Stimulated activated naive CD8-positive, alpha-beta T cell treated with anti-CD3 and anti-CD28 coated beads, Interleukin-15, amount 100 ng/mL, for 72 hours (primary cell): ENCODE data around the gene ASTN1.

Experiments used
- ATAC-seq: fragments of 150-1000 bp; cut with Tn5 transposase; 2 replicates; pipeline ENCODE4 v1.10.0; 2021; ENCODE audit warnings: mild to moderate bottlenecking, moderate library complexity
- DNase-seq, 2 donors: peaks; one replicate each; pipeline ENCODE4 v3.0.0; 2021 to 2022
- H3K27ac Mint-ChIP-seq, 2 donors: one replicate each; pipeline ENCODE4 v1.8.0; 2022; ENCODE audit warnings: mild to moderate bottlenecking in 2 of 2, mixed read lengths in 2 of 2, moderate library complexity in 2 of 2
- H3K27me3 Mint-ChIP-seq: one replicate; pipeline ENCODE4 v1.8.0; 2022; ENCODE audit warnings: mixed read lengths
- H3K4me1 Mint-ChIP-seq: one replicate; pipeline ENCODE4 v1.8.0; 2022; ENCODE audit warnings: mild to moderate bottlenecking, mixed read lengths
- H3K4me3 Mint-ChIP-seq, 2 donors: one replicate each; pipeline ENCODE4 v1.8.0; 2022; ENCODE audit warnings: mild to moderate bottlenecking in 2 of 2, mixed read lengths in 2 of 2, moderate library complexity in 1 of 2
- H3K9me3 Mint-ChIP-seq, 2 donors: one replicate each; pipeline ENCODE4 v1.8.0; 2022; ENCODE audit warnings: mixed read lengths in 2 of 2

ASTN1 gene

GRCh38 chr1:176884911-176885310 is 279.6 kb downstream of the ASTN1 start:
- H3K4me1 Mint-ChIP-seq = no peaks in the 10 kb centered on the region

GRCh38 chr1:176884286-176884685 is 280.2 kb downstream of the ASTN1 start:
- Mint-ChIP-seq H3K27ac (no peak overlapping the region), H3K27me3 (peaks cover 9% of the 10 kb centered on the region), H3K9me3 (peaks cover 3 to 5% of the 10 kb centered on the region in 2 donors), H3K4me3 (no peak overlapping the region), H3K4me1 (no peaks in the 10 kb centered on the region)
- ATAC-seq (no peak), DNase-seq (no peak)

More at GRCh38 chr1:176884911-176885310, 279.6 kb downstream of the ASTN1 start:
- ATAC-seq = no peak
- Mint-ChIP-seq H3K4me3 (no peak overlapping the region), H3K9me3 (peaks cover 3 to 5% of the 10 kb centered on the region in 2 donors), H3K27me3 (peaks cover 7% of the 10 kb centered on the region), H3K27ac (no peak overlapping the region)
- DNase-seq = no peak

DNA sequence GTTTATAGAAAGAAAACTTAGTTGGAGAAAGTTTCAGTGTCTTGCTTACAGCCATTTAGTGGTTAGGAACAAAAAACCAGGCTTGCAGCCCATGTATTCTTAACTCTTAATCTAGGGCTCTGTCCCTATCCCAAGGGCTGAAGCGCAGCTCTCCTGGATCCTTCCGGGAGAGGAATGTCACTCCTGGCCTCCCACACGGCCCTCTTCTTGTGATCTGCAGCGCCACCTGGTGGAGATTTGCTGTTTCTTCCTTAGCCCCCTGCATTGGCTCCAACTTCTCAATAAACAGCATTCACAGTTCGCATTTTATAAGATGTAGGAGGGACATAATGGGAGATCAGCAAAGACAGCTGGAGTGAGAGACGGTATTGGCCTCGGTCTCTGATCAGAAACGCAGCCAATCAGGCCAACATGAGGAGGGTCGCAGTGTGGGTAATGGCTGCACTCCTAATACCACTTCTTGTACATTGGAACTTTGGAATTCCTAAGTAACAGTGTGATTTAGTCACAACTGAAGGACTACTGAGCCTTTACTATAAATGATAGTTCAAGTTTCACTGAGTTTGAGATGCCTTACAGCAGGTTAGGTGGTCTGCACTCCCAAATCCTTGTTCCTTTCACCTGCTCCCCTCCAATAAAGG is 283.4 kb downstream of the ASTN1 start:
- DNase-seq (peak; percentile 31 to 33), ATAC-seq (no peak)
- Mint-ChIP-seq H3K27ac (no peak overlapping the region), H3K4me3 (no peak overlapping the region), H3K9me3 (no peaks in the 10 kb centered on the region), H3K4me1 (no peaks in the 10 kb centered on the region), H3K27me3 (peaks cover 9% of the 10 kb centered on the region)

DNA sequence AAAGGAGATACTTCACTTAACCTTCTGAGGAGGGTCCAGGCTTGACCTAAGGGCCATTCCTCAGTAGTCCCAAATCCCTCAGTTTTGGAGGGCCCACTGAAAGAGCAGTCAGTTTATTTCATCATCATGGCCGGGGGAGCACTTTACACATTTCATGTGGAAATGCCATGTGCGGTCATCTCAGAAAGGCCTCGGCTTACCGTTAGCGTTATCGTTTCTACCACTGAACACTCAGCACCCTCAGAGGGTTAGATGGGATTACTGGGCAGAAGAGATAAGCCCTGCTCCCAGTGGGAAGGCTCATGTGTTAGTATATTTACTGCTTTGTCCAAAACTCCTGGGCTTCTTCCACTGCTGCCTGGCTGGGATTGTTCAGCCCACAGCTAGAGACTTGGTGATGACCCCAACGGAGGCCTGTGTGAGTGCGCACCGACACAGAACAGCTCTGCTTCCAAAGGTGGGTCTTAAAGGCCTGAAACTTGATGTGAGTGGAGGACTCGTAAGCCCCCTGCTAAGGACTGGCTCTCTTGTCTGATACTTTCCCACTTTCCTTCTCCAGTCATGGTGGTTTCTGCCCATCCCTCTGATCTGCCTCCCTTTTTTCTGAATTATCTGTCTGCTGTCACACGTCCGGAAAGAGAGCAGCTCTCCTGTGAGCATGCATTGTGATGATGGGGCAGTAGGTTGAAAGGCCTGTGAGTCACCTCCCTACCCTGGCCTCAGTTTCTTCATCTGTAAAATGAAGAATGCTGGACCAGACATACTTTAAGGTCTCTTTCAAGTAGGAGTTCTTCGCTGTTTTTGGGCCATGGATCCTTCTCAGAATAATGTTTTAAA is 284.5 kb downstream of the ASTN1 start:
- H3K27ac Mint-ChIP-seq = no peak overlapping the region
- H3K4me1 Mint-ChIP-seq = no peaks in the 10 kb centered on the region

GRCh38 chr1:176878750-176879536 is 285.6 kb downstream of the ASTN1 start:
- no peaks in the 10 kb centered on the region for H3K4me1 Mint-ChIP-seq
- no peak for DNase-seq
- H3K27me3 Mint-ChIP-seq = peaks cover 9% of the 10 kb centered on the region
- H3K27ac Mint-ChIP-seq = peak overlapping the region in 1 of 2 donors; percentile 13
- ATAC-seq = peak; percentile 32
- no peak overlapping the region for H3K4me3 Mint-ChIP-seq
- H3K9me3 Mint-ChIP-seq = peaks cover 0 to 2% of the 10 kb centered on the region in 2 donors

More for the DNA sequence above, 284.5 kb downstream of the ASTN1 start:
- Mint-ChIP-seq H3K9me3 (no peaks in the 10 kb centered on the region), H3K27me3 (peaks cover 9% of the 10 kb centered on the region), H3K4me3 (no peak overlapping the region)
- no peak for DNase-seq
- no peak for ATAC-seq

GRCh38 chr1:176877557-176877956 is 287.0 kb downstream of the ASTN1 start:
- Mint-ChIP-seq H3K4me3 (no peak overlapping the region), H3K9me3 (peaks cover 0 to 8% of the 10 kb centered on the region in 2 donors), H3K27ac (peak overlapping the region in 1 of 2 donors; percentile 24), H3K4me1 (no peaks in the 10 kb centered on the region), H3K27me3 (peaks cover 9% of the 10 kb centered on the region)
- no peak for ATAC-seq
- no peak for DNase-seq

DNA sequence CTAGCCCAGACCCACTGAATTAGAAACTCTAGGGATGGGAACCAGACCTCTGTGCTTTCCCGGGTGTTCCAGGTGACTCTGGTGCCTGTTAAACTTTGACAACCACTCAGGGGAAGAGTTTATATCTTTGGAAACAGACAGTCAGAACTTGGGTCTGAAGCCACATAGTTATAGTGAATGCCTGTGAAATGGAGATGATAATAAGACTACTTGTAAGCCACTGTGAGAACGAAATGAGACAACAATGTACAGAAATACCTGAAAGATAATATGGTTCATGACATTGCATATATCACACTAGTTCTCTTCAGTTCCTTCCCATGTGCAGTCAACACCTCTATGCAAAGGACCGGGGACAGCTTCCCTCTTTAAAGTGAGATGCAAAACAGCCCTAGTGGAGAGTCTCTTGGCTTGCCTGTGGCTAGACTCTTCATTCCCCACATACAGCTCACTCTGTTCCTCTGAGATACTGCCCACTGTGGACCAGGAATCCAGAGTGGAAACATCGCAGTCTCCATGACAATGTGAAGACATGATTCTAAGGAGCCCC is 287.5 kb downstream of the ASTN1 start:
- DNase-seq (no peak), ATAC-seq (no peak)
- Mint-ChIP-seq H3K4me3 (no peak overlapping the region), H3K9me3 (peaks cover 0 to 9% of the 10 kb centered on the region in 2 donors), H3K27me3 (peaks cover 9% of the 10 kb centered on the region), H3K4me1 (no peaks in the 10 kb centered on the region), H3K27ac (peak overlapping the region in 1 of 2 donors; percentile 24)

DNA sequence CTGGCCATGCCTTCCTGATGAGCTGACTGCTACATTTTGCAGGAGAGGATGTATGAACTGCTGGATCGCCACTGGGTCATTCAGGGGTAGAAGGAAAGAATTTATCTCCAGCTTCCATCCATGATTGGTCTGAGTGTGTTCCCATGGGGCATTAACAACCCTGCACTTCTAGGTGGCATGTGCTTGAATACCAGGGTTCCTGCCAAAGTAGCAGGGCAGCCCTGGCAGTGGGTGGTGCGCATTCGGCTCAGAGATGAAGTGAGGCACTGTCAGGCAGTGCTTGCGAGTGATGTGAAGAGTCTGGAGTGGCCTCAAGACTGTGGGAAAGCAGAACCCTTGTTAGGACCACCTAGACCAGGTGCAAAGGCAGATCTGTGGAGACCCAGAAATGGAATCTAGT is 294.9 kb downstream of the ASTN1 start:
- peaks cover 7 to 9% of the 10 kb centered on the region in 2 donors for H3K9me3 Mint-ChIP-seq
- no peak for ATAC-seq
- H3K27ac Mint-ChIP-seq = no peak overlapping the region
- H3K4me3 Mint-ChIP-seq = no peak overlapping the region
- DNase-seq = no peak
- H3K27me3 Mint-ChIP-seq = peaks cover 8% of the 10 kb centered on the region
- H3K4me1 Mint-ChIP-seq = no peaks in the 10 kb centered on the region

DNA sequence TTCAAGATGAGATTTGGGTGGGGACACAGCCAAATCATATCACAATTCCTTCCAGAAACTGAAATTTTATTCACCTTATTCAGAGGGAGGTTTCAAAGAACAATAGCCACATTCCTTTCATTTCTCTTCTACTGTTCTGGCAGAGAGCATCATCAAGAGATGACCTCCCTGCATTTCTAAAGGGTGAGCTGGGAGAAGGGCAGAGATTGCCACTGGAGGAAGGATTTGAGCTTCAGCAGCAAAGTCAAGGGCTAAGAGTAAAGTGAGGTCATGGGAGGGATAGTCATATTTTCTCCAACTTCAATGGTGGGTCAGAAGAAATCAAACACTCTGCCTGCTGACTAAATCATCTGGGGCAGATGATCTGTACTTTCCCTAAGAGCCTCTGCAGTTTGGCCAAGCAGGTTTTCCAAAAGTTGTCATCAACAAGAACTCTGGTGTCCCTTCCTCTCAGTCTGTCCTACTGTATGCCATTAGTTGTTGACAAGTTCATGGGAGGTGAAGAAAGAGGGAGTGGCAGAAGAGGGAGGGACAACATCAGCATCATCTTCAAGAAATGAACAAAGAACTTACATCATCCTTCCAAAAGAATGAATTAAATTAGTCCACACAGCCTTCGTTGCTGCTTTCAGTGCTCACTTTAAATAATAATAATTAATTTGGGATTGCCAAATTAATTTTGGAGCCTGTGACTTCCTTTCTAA is 298.3 kb downstream of the ASTN1 start:
- DNase-seq = no peak
- H3K9me3 Mint-ChIP-seq = peaks cover 0 to 18% of the 10 kb centered on the region in 2 donors

GRCh38 chr1:176864211-176864610 is 300.3 kb downstream of the ASTN1 start:
- DNase-seq (no peak), ATAC-seq (no peak)
- Mint-ChIP-seq H3K4me1 (no peaks in the 10 kb centered on the region), H3K4me3 (no peak overlapping the region), H3K9me3 (peaks cover 0 to 18% of the 10 kb centered on the region in 2 donors), H3K27ac (no peak overlapping the region), H3K27me3 (peaks cover 15% of the 10 kb centered on the region)

More for the DNA sequence above, 298.3 kb downstream of the ASTN1 start:
- peaks cover 15% of the 10 kb centered on the region for H3K27me3 Mint-ChIP-seq
- H3K4me1 Mint-ChIP-seq = no peaks in the 10 kb centered on the region
- no peak for ATAC-seq
- H3K27ac Mint-ChIP-seq = no peak overlapping the region
- H3K4me3 Mint-ChIP-seq = no peak overlapping the region

DNA sequence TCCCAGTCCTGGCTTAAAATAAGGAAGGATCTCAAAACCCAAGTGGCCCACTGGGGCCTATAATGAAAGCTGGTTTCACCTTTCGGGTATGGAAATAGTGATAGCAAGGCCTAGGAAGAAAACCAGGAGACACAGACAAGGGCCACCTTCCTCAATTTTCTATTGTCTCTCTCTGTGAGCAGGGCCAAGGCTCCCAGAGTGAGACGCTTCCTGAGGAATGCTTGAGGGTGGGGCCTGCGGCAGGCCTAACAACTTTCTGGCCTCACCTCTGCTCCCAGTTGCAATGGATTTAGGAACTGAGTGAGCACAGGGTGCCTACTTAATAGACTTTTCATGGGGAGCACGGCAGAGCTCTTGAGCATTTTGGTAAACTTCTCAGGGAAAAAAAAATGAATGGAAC is 300.9 kb downstream of the ASTN1 start:
- Mint-ChIP-seq H3K9me3 (peaks cover 0 to 18% of the 10 kb centered on the region in 2 donors), H3K4me1 (no peaks in the 10 kb centered on the region), H3K27ac (no peak overlapping the region), H3K4me3 (no peak overlapping the region), H3K27me3 (peaks cover 15% of the 10 kb centered on the region)
- DNase-seq = no peak
- no peak for ATAC-seq

GRCh38 chr1:176858433-176858916 is 306.0 kb downstream of the ASTN1 start:
- ATAC-seq (no peak), DNase-seq (no peak)
- Mint-ChIP-seq H3K4me1 (no peaks in the 10 kb centered on the region), H3K9me3 (peaks cover 5% of the 10 kb centered on the region in 2 donors), H3K27me3 (peaks cover 9% of the 10 kb centered on the region), H3K4me3 (no peak overlapping the region), H3K27ac (no peak overlapping the region)

DNA sequence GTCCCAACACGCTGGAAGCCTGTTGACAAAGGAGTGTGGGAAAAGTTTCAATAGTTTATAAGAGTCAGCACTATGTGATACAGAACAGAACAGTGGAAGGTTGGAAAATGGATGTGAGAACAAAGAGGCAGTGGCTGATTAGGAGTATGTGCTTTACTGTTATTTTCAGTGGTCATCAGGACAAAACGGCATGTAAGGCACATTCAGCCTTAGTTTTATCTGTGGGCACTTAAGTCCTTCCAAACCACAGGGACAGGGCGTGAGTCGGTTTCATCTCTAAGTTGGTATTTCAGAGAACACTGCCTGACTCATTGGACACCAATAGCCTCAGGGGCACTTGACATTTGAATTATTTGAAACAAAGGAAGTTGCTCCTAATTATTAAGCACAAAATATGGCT is 306.9 kb downstream of the ASTN1 start:
- Mint-ChIP-seq H3K27ac (no peak overlapping the region), H3K9me3 (peaks cover 5% of the 10 kb centered on the region in 2 donors), H3K4me1 (no peaks in the 10 kb centered on the region), H3K4me3 (no peak overlapping the region), H3K27me3 (peaks cover 9% of the 10 kb centered on the region)
- ATAC-seq = no peak
- no peak for DNase-seq

- Mint-ChIP-seq H3K4me1 (no peaks in the 10 kb centered on the region), H3K27me3 (peaks cover 9% of the 10 kb centered on the region), H3K4me3 (no peak overlapping the region), H3K27ac (no peak overlapping the region), H3K9me3 (peaks cover 0 to 5% of the 10 kb centered on the region in 2 donors)
- ATAC-seq = no peak
- no peak for DNase-seq
These were observed 309.5 kb downstream of the ASTN1 start for GRCh38 chr1:176854758-176855745.
